SK-N-SH treated with all-trans-retinoic acid at 6 μM for 48 hours (cell line): ENCODE measurements around the gene PBX2.

Source experiments
- ATAC-seq: fragments of 200-7000 bp; cut with Tn5 transposase; 3 replicates; pipeline ENCODE4 v1.9.1; 2020; ENCODE audit warnings: mild to moderate bottlenecking, moderate library complexity
- BACH2 ChIP-seq: fragments of 250-450 bp; sonication (Bioruptor Pico); IDR thresholded peaks from 2 replicates; pipeline ENCODE4 v1.9.0; 2021; ENCODE audit warnings: mild to moderate bottlenecking, borderline replicate concordance
- CSDC2 ChIP-seq: fragments of 250-450 bp; sonication (Bioruptor Pico); IDR thresholded peaks from 2 replicates; pipeline ENCODE4 v1.5.0; 2020; ENCODE audit warnings: mild to moderate bottlenecking, moderate library complexity
- ESRRG ChIP-seq: fragments of 250-450 bp; sonication (Bioruptor Pico); IDR thresholded peaks from 2 replicates; pipeline ENCODE4 v1.6.1; 2021; ENCODE audit warnings: mild to moderate bottlenecking
- GLIS3 ChIP-seq: fragments of 250-450 bp; sonication (Bioruptor Pico); IDR thresholded peaks from 2 replicates; pipeline ENCODE4 v1.5.0; 2020; ENCODE audit warnings: mild to moderate bottlenecking, moderate library complexity
- ISL1 ChIP-seq: fragments of 250-450 bp; sonication (Bioruptor Pico); IDR thresholded peaks from 2 replicates; pipeline ENCODE4 v2.1.2; 2022; ENCODE audit warnings: mild to moderate bottlenecking, moderate library complexity
- PPARA ChIP-seq: fragments of 250-450 bp; sonication (Bioruptor Pico); IDR thresholded peaks from 2 replicates; pipeline ENCODE4 v1.5.0; 2020; ENCODE audit warnings: mild to moderate bottlenecking, borderline replicate concordance
- RARB ChIP-seq: fragments of 250-450 bp; sonication (Bioruptor Pico); IDR thresholded peaks from 2 replicates; pipeline ENCODE4 v1.8.0; 2021; ENCODE audit warnings: mild to moderate bottlenecking, moderate library complexity
- SNAI2 ChIP-seq: fragments of 250-450 bp; sonication (Bioruptor Pico); IDR thresholded peaks from 2 replicates; pipeline ENCODE4 v1.5.0; 2020; ENCODE audit warnings: mild to moderate bottlenecking, moderate library complexity
- TOX ChIP-seq: fragments of 250-450 bp; sonication (Bioruptor Pico); IDR thresholded peaks from 2 replicates; pipeline ENCODE4 v1.8.0; 2021; ENCODE audit warnings: mild to moderate bottlenecking, moderate library complexity, borderline replicate concordance
- ZC3H10 ChIP-seq: fragments of 250-450 bp; sonication (Bioruptor Pico); IDR thresholded peaks from 2 replicates; pipeline ENCODE4 v1.5.1; 2021; ENCODE audit warnings: mild to moderate bottlenecking, moderate library complexity
- ZFP3 ChIP-seq: fragments of 250-450 bp; sonication (Bioruptor Pico); IDR thresholded peaks from 2 replicates; pipeline ENCODE4 v1.5.0; 2020; ENCODE audit warnings: mild to moderate bottlenecking, moderate library complexity
- ZFP30 ChIP-seq: fragments of 450-650 bp; formaldehyde crosslinking; IDR thresholded peaks from 2 replicates; pipeline ENCODE4 v1.5.0; 2022; ENCODE audit warnings: mild to moderate bottlenecking, moderate library complexity
- ZNF565 ChIP-seq: fragments of 450-650 bp; formaldehyde crosslinking; conservative IDR thresholded peaks from 2 replicates; pipeline ENCODE4 v1.5.0; 2020; ENCODE audit warnings: low read depth, mild to moderate bottlenecking, moderate library complexity
- ZNF8 ChIP-seq: fragments of 450-650 bp; formaldehyde crosslinking; IDR thresholded peaks from 2 replicates; pipeline ENCODE4 v1.5.0; 2020; ENCODE audit warnings: mild to moderate bottlenecking, moderate library complexity
- TF ChIP-seq, protein P1 (sequence below): fragments of 250-450 bp; sonication (Bioruptor Pico); IDR thresholded peaks from 2 replicates; pipeline ENCODE4 v1.8.0; 2021; ENCODE audit warnings: low read depth, mild to moderate bottlenecking, moderate library complexity, borderline replicate concordance
- TF ChIP-seq, protein P2 (sequence below): fragments of 250-450 bp; sonication (Bioruptor Pico); IDR thresholded peaks from 2 replicates; pipeline ENCODE4 v1.5.0; 2020; ENCODE audit warnings: mild to moderate bottlenecking, moderate library complexity
- TF ChIP-seq, protein P3 (sequence below): fragments of 250-450 bp; sonication (Bioruptor Pico); IDR thresholded peaks from 2 replicates; pipeline ENCODE4 v1.8.0; 2020; ENCODE audit warnings: mild to moderate bottlenecking, moderate library complexity, borderline replicate concordance
- TF ChIP-seq, protein P4 (sequence below): fragments of 250-450 bp; sonication (Bioruptor Pico); IDR thresholded peaks from 2 replicates; pipeline ENCODE4 v1.5.1; 2021; ENCODE audit warnings: mild to moderate bottlenecking, moderate library complexity
- TF ChIP-seq, protein P5 (sequence below): fragments of 250-450 bp; sonication (Bioruptor Pico); IDR thresholded peaks from 2 replicates; pipeline ENCODE4 v1.5.1; 2020; ENCODE audit warnings: low read depth, mild to moderate bottlenecking, moderate library complexity

Gene PBX2

DNA sequence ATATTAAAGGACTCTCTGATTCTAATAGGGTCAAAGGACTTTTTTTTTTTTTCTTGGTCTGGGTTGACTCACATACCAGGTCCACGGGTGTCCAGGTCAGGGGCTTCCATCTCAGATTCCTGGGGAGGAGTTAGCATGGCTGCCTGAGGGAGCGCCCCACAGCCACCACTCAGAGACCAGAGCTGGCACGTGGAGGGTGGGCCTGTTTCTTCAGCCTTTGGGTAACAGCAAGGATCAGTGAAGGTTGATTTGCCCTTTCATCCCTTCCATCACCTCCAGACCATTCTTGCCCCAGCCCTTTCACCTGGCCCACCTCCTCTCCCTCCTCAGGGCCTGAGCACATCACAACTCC is 8.3 kb upstream of the PBX2 start:
- TF ChIP-seq ZNF565 (CRISPR knock-in tag), result no peak
- TF ChIP-seq ZNF8 (CRISPR knock-in tag), result no peak
- no peak for TF ChIP-seq RARB (CRISPR knock-in tag)
- TF ChIP-seq CSDC2 (CRISPR knock-in tag), result no peak
- TF ChIP-seq TOX (CRISPR knock-in tag), result no peak
- no peak for TF ChIP-seq ISL1 (CRISPR knock-in tag)
- TF ChIP-seq BACH2 (CRISPR knock-in tag), result no peak
- no peak for TF ChIP-seq ZFP3 (CRISPR knock-in tag)
- TF ChIP-seq, protein P1, sequence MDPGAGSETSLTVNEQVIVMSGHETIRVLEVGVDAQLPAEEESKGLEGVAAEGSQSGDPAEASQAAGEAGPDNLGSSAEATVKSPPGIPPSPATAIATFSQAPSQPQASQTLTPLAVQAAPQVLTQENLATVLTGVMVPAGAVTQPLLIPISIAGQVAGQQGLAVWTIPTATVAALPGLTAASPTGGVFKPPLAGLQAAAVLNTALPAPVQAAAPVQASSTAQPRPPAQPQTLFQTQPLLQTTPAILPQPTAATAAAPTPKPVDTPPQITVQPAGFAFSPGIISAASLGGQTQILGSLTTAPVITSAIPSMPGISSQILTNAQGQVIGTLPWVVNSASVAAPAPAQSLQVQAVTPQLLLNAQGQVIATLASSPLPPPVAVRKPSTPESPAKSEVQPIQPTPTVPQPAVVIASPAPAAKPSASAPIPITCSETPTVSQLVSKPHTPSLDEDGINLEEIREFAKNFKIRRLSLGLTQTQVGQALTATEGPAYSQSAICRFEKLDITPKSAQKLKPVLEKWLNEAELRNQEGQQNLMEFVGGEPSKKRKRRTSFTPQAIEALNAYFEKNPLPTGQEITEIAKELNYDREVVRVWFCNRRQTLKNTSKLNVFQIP (CRISPR knock-in tag), result no peak
- no peak for TF ChIP-seq SNAI2 (CRISPR knock-in tag)
- TF ChIP-seq, protein P2, sequence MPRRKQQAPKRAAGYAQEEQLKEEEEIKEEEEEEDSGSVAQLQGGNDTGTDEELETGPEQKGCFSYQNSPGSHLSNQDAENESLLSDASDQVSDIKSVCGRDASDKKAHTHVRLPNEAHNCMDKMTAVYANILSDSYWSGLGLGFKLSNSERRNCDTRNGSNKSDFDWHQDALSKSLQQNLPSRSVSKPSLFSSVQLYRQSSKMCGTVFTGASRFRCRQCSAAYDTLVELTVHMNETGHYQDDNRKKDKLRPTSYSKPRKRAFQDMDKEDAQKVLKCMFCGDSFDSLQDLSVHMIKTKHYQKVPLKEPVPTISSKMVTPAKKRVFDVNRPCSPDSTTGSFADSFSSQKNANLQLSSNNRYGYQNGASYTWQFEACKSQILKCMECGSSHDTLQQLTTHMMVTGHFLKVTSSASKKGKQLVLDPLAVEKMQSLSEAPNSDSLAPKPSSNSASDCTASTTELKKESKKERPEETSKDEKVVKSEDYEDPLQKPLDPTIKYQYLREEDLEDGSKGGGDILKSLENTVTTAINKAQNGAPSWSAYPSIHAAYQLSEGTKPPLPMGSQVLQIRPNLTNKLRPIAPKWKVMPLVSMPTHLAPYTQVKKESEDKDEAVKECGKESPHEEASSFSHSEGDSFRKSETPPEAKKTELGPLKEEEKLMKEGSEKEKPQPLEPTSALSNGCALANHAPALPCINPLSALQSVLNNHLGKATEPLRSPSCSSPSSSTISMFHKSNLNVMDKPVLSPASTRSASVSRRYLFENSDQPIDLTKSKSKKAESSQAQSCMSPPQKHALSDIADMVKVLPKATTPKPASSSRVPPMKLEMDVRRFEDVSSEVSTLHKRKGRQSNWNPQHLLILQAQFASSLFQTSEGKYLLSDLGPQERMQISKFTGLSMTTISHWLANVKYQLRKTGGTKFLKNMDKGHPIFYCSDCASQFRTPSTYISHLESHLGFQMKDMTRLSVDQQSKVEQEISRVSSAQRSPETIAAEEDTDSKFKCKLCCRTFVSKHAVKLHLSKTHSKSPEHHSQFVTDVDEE (CRISPR knock-in tag), result no peak
- no peak for TF ChIP-seq ZC3H10
- TF ChIP-seq, protein P3, sequence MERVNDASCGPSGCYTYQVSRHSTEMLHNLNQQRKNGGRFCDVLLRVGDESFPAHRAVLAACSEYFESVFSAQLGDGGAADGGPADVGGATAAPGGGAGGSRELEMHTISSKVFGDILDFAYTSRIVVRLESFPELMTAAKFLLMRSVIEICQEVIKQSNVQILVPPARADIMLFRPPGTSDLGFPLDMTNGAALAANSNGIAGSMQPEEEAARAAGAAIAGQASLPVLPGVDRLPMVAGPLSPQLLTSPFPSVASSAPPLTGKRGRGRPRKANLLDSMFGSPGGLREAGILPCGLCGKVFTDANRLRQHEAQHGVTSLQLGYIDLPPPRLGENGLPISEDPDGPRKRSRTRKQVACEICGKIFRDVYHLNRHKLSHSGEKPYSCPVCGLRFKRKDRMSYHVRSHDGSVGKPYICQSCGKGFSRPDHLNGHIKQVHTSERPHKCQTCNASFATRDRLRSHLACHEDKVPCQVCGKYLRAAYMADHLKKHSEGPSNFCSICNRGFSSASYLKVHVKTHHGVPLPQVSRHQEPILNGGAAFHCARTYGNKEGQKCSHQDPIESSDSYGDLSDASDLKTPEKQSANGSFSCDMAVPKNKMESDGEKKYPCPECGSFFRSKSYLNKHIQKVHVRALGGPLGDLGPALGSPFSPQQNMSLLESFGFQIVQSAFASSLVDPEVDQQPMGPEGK, result no peak
- no peak for TF ChIP-seq GLIS3 (CRISPR knock-in tag)
- no peak for TF ChIP-seq ESRRG (CRISPR knock-in tag)
- TF ChIP-seq, protein P4, sequence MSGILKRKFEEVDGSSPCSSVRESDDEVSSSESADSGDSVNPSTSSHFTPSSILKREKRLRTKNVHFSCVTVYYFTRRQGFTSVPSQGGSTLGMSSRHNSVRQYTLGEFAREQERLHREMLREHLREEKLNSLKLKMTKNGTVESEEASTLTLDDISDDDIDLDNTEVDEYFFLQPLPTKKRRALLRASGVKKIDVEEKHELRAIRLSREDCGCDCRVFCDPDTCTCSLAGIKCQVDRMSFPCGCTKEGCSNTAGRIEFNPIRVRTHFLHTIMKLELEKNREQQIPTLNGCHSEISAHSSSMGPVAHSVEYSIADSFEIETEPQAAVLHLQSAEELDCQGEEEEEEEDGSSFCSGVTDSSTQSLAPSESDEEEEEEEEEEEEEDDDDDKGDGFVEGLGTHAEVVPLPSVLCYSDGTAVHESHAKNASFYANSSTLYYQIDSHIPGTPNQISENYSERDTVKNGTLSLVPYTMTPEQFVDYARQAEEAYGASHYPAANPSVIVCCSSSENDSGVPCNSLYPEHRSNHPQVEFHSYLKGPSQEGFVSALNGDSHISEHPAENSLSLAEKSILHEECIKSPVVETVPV (CRISPR knock-in tag), result no peak
- TF ChIP-seq, all 23 proteins: peak for 0
- ATAC-seq, result no peak

DNA sequence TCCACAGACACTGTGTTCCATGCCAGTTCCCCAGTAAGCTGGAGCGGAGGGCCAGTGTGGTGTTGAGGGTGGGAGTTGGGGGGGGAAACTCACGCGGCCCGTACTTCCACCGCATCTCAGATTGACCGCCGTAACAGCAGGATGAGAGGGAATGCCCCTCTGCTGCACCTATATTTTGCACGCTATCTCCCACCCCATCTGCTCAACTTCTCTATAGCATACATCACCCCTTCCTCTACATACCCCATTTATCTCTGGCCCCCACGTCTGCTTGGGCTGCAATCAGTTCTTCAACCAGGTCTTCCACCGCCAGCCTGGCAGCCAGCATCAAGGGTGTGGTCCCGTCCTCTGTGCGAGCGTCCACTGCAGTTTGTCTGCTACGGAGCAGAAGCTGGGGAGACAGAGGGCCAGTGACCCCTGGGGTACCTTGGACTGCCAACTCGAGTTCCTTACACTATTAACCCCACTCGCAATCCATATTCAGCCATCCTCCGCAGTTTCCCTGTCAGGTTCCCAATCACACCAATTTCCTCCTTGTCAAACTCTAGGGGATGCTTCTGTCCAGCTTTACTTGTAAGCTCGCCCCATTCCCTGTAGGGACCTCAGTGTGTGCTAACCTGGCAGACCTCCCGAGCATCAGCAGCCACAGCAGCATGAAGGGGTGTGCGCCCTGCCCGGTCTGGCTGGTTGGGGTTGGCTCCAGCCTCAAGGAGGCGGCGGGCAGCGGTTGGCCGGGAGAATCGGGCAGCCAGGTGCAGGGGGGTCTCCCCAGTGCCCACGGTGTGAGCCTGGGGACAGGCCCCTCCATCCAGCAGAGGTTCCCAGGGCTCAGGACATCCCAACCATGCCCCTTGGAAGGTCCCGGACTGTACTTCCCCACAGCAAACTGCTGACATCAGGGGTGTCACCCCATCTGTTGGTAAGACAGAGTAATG is 6.9 kb upstream of the PBX2 start:
- no peak for TF ChIP-seq ISL1 (CRISPR knock-in tag)
- no peak for TF ChIP-seq ZFP30 (CRISPR knock-in tag)
- TF ChIP-seq, protein P5, sequence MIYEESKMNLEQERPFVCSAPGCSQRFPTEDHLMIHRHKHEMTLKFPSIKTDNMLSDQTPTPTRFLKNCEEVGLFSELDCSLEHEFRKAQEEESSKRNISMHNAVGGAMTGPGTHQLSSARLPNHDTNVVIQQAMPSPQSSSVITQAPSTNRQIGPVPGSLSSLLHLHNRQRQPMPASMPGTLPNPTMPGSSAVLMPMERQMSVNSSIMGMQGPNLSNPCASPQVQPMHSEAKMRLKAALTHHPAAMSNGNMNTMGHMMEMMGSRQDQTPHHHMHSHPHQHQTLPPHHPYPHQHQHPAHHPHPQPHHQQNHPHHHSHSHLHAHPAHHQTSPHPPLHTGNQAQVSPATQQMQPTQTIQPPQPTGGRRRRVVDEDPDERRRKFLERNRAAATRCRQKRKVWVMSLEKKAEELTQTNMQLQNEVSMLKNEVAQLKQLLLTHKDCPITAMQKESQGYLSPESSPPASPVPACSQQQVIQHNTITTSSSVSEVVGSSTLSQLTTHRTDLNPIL (CRISPR knock-in tag), result no peak
- TF ChIP-seq TOX (CRISPR knock-in tag), result no peak
- TF ChIP-seq ZC3H10, result 0 out of 2 replicates have a peak, but pooled peaks have one; percentile 1
- TF ChIP-seq ZNF565 (CRISPR knock-in tag), result no peak
- TF ChIP-seq, protein P2 (CRISPR knock-in tag), result no peak
- 0 out of 2 replicates have a peak, but pooled peaks have one; percentile 2 for TF ChIP-seq ZFP3 (CRISPR knock-in tag)
- TF ChIP-seq, protein P3, result peak; percentile 99; the same call in 1 of the 2 replicates
- no peak for TF ChIP-seq PPARA (CRISPR knock-in tag)
- ATAC-seq, result no peak
